KG1 (cell line): ENCODE results near the gene CD300A.
A peak's percentile ranks its signal among the peaks of the same experiment; 100 is the strongest.

Experiments used
- DNase-seq: peaks from one replicate; lab custom pipeline; 2025; lab: John Stamatoyannopoulos, UW

The CD300A gene

GRCh38 chr17:74454197-74455024, 12.0 kb upstream of the CD300A start:
- DNase-seq = peak; percentile 47

GRCh38 chr17:74455025-74455545, 11.3 kb upstream of the CD300A start:
- no peak for DNase-seq

- no peak for DNase-seq
These were observed 10.6 kb upstream of the CD300A start for GRCh38 chr17:74455821-74456220.

- peak; percentile 82 for DNase-seq
These were observed 9.2 kb upstream of the CD300A start for GRCh38 chr17:74457146-74457819.

GRCh38 chr17:74457820-74458166, 8.6 kb upstream of the CD300A start:
- no peak for DNase-seq

DNA sequence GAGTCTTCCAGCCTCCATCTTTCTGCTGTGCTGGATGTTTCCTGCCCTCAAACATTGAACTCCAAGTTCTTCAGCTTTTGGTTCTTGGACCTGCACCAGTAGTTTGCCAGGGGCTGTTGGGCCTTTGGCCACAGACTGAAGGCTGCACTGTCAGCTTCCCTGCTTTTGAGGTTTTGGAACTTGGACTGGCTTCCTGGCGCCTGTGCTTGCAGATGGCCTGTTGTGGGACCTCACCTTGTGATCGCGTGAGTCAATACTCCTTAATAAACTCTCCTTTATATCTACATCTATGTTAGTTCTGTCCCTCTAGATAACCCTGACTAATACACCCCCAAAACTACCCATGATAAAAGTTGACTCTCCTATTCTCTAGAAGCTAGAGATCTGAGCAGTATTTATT, 7.6 kb upstream of the CD300A start:
- no peak for DNase-seq

DNA sequence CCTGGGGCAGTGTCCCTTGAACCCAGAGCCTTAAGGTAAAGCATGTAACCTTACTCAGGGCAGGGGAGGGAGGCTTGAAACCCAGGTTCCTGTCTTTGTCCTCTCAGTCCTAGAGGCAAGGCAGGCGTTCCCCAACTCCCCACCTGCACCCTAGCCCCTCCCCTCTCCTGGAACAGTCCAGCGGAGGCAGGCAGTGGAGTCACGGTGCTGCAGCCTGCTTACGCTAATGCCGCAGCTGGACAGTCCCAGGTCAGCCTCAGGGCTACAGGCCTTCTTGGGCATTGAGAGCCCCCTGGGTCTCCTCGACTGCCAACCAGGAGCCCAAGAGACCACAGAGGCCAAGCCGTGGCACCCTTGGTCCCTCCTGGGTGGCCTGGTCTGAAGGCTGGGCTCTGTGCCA, 6.8 kb upstream of the CD300A start:
- DNase-seq = no peak

GRCh38 chr17:74460241-74460640, 6.2 kb upstream of the CD300A start:
- DNase-seq = no peak

DNA sequence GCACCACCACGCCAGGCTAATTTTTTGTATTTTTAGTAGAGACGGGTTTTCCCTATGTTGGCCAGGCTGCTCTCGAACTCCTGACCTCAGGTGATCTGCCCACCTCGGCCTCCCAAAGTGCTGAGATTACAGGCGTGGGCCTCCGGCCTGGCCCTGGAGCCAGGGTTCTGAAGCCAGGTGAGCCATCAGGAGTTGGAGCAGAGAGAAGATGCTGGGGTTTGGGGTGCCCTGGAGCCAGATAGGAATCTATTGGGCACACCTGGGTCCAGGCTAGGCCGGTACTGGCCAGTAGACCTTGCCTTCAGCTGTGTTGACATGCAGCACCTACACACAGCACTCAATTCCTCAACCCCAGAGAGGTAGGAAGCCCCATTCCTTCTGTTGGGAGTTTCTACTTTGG, 5.4 kb upstream of the CD300A start:
- DNase-seq = no peak

DNA sequence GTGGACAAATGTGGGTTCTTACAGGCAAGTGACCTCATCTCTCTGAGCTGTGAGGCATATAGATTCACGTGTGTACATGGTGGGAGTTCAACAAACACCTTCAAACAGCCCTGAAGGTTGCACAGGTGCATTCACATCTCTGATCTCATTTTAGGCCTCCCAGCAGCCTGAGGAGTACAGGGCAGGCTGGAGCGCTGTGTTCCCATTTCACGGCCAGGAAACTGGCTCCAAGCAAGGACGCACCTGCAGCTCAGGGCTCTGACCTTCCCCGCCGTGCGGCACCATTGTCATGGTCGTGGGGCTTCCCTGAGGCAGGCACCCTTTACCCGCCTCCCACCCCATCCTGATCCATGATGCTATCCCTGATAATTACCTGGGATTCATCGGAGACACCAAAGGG, 4.8 kb upstream of the CD300A start:
- no peak for DNase-seq

DNA sequence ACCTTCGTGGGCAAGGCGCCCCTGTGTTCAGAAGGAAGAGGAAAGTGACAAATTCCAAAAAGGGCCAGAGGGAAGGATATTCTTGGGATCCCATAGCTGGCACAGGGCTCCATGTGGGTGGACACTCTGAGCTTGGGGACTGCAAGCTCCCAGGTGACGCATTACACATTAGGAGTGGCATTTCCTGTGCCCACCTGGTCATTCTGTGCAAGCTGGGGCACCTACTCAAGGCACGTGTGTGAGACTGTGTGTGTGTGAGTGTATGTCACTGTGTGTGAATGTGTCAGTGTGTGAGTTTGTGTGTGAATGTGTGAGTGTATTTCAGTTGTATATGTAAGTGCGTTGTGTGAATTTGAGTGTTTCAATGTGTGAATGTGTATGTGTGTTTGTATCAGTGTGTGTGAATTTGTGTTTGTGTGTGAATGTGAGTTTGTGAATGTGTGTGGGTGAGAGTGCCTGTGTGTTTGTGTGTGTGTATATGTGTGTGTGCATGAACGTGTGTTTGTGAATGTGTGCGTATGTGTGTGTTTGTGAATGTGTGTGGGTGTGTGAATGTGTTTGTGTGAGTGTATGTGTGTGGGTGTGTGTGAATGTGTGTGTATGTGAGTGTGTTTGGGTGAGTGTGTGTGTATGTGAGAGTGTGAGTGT, 1.6 kb upstream of the CD300A start:
- no peak for DNase-seq

DNA sequence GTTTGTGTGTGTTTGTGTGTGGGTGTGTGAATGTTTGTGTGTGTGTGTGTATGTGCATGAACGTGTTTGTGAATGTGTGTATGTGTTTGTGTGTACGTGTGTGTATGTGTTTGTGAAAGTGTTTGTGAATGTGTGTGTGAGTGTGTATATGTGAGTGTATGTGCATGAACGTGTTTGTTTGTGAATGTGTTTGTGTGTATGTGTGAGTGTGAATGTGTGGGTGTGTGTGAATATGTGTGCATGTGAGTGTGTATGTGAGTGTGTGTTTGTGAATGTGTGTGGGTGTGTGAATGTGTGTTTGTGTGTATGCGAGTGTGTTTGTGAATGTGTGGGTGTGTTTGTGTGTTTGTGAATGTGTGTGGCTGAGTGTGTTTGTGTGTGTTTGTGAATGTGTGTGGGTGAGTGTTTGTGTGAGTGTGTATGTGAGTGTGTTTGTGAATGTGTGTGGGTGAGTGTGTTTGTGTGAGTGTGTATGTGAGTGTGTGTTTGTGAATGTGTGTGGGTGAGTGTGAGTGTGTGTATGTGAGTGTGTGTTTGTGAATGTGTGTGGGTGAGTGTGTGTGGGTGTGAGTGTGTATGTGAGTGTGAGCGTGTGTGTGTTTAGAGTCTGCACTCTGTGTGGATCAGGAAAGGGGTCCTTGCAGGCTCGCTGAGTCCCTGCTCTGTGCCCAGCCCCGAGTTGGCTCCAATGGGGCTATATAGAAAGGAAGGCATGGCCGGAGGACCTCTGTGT, 890 bp upstream of the CD300A start:
- no peak for DNase-seq

DNA sequence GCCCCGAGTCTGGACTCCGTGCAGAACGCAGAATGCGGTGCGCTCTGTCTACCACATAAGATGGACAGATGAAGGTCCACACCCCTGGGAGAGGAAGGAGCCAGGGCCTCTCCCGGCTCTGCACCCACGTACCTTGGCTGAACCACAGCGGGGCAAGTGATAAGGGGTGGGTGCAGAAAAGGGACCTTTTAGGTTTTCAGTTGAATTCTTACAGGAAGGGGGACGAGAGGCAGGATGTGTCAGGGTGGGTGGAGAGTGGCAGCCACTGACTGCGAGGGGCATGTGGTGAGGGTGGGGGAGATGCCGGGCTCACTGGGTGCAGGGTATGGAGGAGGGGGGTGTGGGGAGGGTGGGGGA, 372 bp downstream of the CD300A start:
- no peak for DNase-seq

- DNase-seq = no peak
These were observed 952 bp downstream of the CD300A start for GRCh38 chr17:74467221-74467951.

DNA sequence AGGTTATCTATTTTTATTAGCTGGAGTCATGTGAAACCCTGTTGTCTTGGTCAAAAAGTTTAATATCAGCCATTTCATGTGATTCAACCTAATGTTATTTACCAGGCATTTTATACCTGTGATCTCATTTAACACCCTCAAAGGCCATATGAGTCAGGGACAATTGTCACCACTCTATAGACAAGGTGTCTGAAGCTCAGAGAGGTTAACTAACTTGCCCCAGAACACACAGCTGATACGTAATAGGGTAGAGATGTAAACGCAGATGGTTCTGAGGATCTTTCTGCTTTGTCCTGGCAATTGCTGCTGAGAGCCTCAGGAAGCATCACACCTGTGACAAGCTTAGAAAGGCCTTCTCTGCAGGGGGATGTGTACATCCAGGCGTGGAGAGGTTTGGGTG, 4.9 kb downstream of the CD300A start:
- DNase-seq = no peak

- DNase-seq = no peak
These were observed 6.5 kb downstream of the CD300A start for GRCh38 chr17:74472890-74473289.

- DNase-seq = no peak
These were observed 6.9 kb downstream of the CD300A start for GRCh38 chr17:74473294-74473693.

- DNase-seq = no peak
These were observed 7.8 kb downstream of the CD300A start for GRCh38 chr17:74474043-74474792.

- DNase-seq = no peak
These were observed 8.8 kb downstream of the CD300A start for GRCh38 chr17:74475189-74475588.

DNA sequence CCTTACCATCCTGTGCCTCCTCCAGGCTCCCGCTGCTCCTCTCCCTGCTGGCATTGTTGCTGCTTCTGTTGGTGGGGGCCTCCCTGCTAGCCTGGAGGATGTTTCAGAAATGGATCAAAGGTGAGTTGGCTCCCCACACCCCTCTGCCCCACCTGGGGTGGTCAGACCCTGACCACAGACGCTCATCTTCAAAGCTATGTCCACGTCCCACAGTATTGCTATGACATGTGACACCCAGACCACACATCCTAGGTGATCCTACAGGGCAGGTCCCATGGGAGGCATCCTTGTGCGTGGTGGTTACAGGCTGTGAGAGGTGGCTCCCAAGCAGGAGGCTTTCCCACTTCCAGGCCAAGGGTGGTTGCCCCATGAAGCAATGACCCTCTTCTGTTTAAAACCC, 11.0 kb downstream of the CD300A start:
- no peak for DNase-seq
